GM20000 (cell line): Measurements from ENCODE around the gene GALNT15.

Experiments
- DNase-seq: peaks from one replicate; pipeline ENCODE4 v3.0.0; 2012; ENCODE audit warnings: low spot score
- TF ChIP-seq, protein P1 (sequence below): IDR thresholded peaks from 2 replicates; pipeline ENCODE4 v1.5.1; 2012; ENCODE audit warnings: mild to moderate bottlenecking, control low read depth; ENCODE audit errors: extremely low read depth, missing control alignments

The GALNT15 gene

DNA sequence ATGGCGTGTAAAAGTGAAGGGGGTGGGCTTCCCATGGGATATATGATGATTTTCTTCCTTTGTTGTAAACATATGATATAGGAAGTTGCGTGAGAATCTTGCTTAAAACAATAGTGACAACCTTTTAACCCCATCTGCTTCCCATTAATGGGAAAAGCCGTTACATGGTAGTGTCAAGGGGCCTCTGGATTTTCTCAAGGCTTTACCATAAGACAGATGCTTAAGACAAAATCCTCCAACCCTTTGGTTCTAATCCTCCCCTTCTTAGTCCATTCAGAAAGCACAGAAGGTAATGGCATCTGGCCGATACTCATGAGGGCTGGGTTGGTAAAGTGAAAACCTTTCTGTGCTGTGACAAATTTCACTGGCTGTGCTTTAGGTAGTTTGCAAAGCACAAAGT is 65.3 kb downstream of the GALNT15 start:
- TF ChIP-seq, protein P1, sequence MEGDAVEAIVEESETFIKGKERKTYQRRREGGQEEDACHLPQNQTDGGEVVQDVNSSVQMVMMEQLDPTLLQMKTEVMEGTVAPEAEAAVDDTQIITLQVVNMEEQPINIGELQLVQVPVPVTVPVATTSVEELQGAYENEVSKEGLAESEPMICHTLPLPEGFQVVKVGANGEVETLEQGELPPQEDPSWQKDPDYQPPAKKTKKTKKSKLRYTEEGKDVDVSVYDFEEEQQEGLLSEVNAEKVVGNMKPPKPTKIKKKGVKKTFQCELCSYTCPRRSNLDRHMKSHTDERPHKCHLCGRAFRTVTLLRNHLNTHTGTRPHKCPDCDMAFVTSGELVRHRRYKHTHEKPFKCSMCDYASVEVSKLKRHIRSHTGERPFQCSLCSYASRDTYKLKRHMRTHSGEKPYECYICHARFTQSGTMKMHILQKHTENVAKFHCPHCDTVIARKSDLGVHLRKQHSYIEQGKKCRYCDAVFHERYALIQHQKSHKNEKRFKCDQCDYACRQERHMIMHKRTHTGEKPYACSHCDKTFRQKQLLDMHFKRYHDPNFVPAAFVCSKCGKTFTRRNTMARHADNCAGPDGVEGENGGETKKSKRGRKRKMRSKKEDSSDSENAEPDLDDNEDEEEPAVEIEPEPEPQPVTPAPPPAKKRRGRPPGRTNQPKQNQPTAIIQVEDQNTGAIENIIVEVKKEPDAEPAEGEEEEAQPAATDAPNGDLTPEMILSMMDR, result no peak
- no peak for DNase-seq

DNA sequence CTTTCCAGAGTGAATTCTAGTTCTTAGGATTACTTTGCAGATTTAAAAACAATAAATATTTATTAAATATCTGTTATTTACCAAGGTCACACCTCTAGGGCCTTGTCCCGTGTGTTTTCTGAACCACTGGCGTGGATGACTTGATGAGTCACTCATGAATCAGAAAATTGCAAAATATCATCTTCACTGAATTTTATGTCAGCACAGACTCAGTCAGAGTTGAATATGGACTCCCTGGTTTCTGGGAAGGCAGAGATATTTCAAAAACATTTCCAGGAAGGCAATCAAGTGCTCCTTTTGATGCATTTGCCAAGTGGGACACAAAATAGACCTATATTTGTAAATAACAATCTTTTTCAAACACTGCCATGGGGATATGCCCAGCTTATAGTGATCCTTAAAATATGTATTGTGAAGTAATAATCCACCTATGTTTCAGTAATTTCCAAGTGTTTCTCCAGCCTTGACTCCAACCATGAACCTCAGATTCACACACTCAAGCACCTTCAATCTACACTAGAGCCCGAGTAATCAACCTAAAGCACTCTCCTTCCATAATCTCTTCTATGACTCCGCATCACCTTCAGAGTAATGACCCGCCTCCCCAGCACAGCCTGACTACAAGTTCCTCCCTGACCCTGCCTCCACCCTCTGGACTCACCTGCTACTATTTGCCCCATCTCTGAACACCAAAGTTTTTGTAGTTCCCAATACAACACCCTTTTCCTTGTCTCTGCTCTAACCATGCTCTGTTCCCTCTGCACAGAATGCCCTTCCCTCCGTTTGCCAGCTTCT is 65.9 kb downstream of the GALNT15 start:
- TF ChIP-seq, protein P1, result no peak
- no peak for DNase-seq

DNA sequence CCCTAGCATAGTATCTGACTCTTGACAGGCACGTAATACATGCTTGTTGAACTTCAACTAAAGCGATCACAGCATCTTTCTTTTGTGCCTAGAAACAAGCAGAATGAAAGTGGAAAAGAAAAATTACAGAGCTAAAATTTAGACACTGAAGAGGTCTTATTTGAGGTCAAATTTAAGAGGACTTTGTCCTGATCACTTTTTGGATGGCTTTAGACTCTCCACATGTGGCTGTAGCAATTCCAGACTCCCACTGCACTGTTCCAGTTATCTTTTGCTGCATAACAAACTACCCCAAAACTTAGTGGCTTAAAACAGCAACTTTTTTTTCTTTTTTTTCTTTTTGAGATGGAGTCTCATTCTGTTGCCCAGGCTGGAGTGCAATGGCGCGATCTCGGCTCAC is 66.7 kb downstream of the GALNT15 start:
- TF ChIP-seq, protein P1, result no peak
- DNase-seq, result no peak

DNA sequence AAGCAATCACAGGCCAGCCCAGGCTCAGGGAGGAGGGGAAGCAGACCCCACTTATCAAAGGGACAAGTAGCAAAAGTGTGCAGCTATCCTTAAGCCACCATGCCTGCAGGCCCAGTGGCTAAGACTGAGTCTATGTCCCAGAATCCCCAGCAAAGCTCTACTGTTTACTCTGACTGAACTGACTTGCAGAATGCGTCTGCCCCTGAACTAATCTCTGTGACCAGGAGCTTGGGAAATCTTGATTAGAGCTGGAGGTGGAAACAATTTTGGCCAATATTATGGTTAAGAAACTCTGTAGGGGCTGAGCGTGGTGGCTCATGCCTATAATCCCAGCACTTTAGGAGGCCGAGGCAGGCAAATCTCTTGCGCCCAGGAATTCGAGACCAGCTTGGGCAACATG is 67.7 kb downstream of the GALNT15 start:
- TF ChIP-seq, protein P1, result no peak
- no peak for DNase-seq

DNA sequence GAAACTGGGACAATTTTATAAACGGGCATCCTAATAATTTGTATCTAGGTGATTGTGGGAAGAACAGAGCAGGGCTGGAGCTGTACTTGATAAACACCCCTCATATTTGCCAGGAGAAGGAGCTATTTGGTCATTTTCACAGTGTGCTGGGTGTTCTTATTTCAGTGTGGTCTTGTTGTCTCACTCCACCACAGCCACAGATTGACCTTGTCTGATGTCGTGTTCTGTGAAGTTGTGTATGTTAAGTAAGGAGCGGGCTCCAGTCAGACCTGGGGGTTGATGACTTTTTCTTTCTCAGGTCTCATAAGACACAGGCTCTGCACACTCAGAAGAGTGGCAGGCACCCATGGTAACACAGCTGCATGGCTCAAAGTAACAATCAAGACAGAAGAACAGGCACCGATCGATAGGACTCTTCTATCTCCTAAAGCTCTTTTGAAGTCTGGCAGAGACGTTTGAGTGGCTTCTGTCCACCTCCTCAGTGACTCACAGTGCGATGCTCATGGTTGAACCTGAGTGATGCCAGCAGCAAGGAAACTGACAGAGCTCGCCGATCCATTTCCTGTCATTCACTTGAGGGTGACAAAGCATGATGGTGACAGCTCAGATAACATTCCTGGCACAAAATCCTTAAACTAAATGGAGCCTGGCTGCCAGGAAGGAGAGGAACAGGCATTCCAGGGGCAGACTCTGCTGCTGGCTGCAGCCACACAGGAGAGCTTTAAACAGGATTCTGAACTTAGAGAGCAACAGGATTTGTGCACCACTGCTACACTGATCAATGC is 69.4 kb downstream of the GALNT15 start:
- DNase-seq, result no peak
- TF ChIP-seq, protein P1, result no peak

DNA sequence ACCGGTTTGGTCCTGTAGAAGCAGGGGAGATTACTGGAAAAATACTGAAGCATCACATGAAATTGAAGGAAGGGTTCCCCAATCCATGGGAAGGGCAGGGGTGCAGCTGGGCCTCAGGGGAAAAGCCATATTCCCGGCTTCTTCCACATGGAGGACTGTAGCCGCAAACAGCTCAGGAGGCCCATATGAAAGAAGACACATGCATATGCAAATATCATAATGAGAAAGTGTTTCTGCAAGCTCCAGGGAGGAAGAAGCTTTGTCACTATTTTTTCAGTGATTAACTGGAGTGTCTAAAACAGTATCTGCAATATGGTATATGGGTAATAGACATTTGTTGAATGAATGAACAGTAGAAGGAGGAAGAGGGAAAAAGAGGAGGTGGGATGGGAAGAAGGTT is 71.1 kb downstream of the GALNT15 start:
- TF ChIP-seq, protein P1, result no peak
- no peak for DNase-seq

DNA sequence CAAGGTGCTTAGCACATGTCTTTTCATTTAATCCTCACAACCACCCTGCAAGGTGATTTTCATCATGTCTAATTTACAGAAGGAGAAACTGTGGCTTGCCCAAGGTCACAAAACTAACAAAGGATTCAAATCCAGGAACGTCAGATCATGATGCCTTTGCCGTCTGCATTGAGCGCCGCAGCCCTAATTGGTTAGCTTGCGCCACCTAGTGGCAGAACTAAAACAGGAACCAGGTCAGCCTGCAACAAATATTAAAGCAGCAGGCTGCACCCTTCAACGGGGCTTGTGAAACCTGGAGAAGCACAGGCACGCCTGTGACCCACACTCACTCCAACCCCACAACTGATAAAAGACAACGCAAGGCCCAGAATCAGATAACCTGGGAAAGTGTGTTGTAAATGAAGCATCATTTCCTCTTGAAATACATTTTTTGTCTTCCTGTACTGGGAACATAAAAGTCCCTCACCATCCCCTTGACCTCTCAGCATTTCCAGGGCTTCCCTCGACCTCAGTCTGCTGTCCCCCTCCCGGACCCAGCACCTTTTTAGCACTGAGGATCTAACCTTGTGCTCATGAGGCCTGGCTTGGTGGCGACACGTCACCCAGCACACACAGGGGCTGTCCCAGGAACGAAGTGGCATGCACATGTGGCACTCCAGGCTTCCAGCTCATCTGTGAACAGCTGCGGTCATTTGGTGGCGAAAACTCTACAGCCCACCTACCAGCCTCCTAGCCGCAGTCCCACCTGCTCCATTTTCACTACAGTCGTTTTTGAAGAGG is 73.0 kb downstream of the GALNT15 start:
- DNase-seq, result peak; percentile 71
- TF ChIP-seq, protein P1, result peak; percentile 90
